OCI-LY1 (cell line): ENCODE measurements around the gene MPEG1.

ENCODE experiments used
- H2AFZ ChIP-seq: fragments of 200-600 bp; sonication (generic), shearing (Covaris generic); 2 replicates; pipeline ENCODE4 v1.6.0; 2014; ENCODE audit warnings: antibody characterized with exemption, mild to moderate bottlenecking, low read length
- H3F3A ChIP-seq: fragments of 200-600 bp; sonication (generic), shearing (Covaris generic); 2 replicates; pipeline ENCODE4 v1.6.0; 2014; ENCODE audit warnings: mild to moderate bottlenecking, antibody characterized with exemption, low read length, moderate library complexity; ENCODE audit not compliant: insufficient read depth
- H3K27ac ChIP-seq: fragments of 200-600 bp; sonication (generic); 2 replicates; pipeline ENCODE4 v1.5.1; 2014; ENCODE audit warnings: low read length, mixed run types, mild to moderate bottlenecking, low read depth; ENCODE audit not compliant: poor library complexity, severe bottlenecking
- H3K27me3 ChIP-seq: fragments of 200-600 bp; sonication (generic); 2 replicates; pipeline ENCODE4 v1.6.0; 2014; ENCODE audit warnings: antibody characterized with exemption, mild to moderate bottlenecking, low read length, moderate library complexity; ENCODE audit not compliant: insufficient read depth
- H3K36me3 ChIP-seq: fragments of 200-600 bp; sonication (generic); 2 replicates; pipeline ENCODE4 v1.6.1; 2014; ENCODE audit warnings: mild to moderate bottlenecking, antibody characterized with exemption, low read length, moderate library complexity, mixed read lengths; ENCODE audit not compliant: insufficient read depth
- H3K4me1 ChIP-seq: fragments of 200-600 bp; sonication (generic); 2 replicates; pipeline ENCODE4 v1.5.1; 2014; ENCODE audit warnings: mild to moderate bottlenecking, low read length, moderate library complexity; ENCODE audit not compliant: insufficient read depth, severe bottlenecking
- H3K4me2 ChIP-seq: fragments of 200-600 bp; sonication (generic), shearing (Covaris generic); 2 replicates; pipeline ENCODE4 v1.6.1; 2014; ENCODE audit warnings: low read length
- H3K4me3 ChIP-seq: fragments of 200-600 bp; sonication (generic); 2 replicates; pipeline ENCODE4 v1.5.1; 2014; ENCODE audit warnings: low read length, low read depth, mild to moderate bottlenecking, mixed read lengths; ENCODE audit not compliant: poor library complexity, severe bottlenecking
- H3K79me2 ChIP-seq: fragments of 200-600 bp; shearing (Covaris generic); 2 replicates; pipeline ENCODE4 v1.6.1; 2016; ENCODE audit warnings: mixed run types, low read length, mixed read lengths; ENCODE audit not compliant: insufficient read depth
- H3K9ac ChIP-seq: fragments of 200-600 bp; sonication (generic), shearing (Covaris generic); 2 replicates; pipeline ENCODE4 v1.6.1; 2014; ENCODE audit warnings: mild to moderate bottlenecking, low read length, mixed read lengths
- H3K9me2 ChIP-seq: fragments of 200-600 bp; sonication (generic), shearing (Covaris generic); 2 replicates; pipeline ENCODE4 v1.6.1; 2014; ENCODE audit warnings: low read depth, mild to moderate bottlenecking, low read length, mixed read lengths
- H3K9me3 ChIP-seq: fragments of 200-600 bp; shearing (Covaris generic); 2 replicates; pipeline ENCODE4 v1.6.1; 2014; ENCODE audit warnings: low read length, mixed read lengths
- H4K20me1 ChIP-seq: fragments of 200-600 bp; sonication (generic), shearing (Covaris generic); 2 replicates; pipeline ENCODE4 v1.6.0; 2016; ENCODE audit warnings: mild to moderate bottlenecking, low read length; ENCODE audit not compliant: insufficient read depth
- EZH2 ChIP-seq: fragments of 200-600 bp; sonication (generic), shearing (Covaris generic); IDR thresholded peaks from 2 replicates; pipeline ENCODE4 v1.8.0; 2017; ENCODE audit warnings: borderline replicate concordance, mixed run types, mild to moderate bottlenecking, antibody characterized with exemption, low read length, moderate library complexity, mixed read lengths
- TF ChIP-seq, protein P1 (sequence below): fragments of 200-600 bp; sonication (generic), shearing (Covaris generic); IDR thresholded peaks from 2 replicates; pipeline ENCODE4 v1.5.1; 2017; ENCODE audit warnings: mild to moderate bottlenecking, antibody characterized with exemption, low read length, moderate library complexity, mixed read lengths

The MPEG1 gene

DNA sequence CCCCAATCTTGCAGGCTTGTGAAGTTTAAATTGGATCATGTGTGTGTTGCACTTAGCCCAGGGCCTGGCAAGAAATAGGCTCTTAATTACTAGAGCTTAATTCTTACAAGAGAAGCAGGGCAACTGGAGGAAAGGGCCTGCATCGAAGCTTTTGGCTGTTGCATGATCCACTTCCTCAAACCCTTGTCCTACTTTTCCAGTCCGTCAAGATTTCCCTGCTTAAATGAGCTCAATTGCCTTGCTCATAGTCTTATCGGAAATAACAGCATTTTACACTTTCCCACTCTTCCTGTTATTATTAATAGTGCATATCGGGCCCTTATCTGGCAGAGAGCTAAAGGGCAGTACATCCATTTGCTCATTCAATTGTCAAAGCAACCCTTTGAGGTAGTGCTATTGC is 22.7 kb downstream of the MPEG1 start:
- Histone ChIP-seq H3K36me3 (no peaks in the 10 kb centered on the region), H3K4me2 (no peak overlapping the region), H3K4me1 (peaks cover 6% of the 10 kb centered on the region), H2AFZ (no peak overlapping the region), H4K20me1 (no peaks in the 10 kb centered on the region), H3K9ac (no peak overlapping the region), H3K27me3 (no peaks in the 10 kb centered on the region), H3K9me3 (no peaks in the 10 kb centered on the region), H3K9me2 (no peaks in the 10 kb centered on the region), H3K79me2 (no peaks in the 10 kb centered on the region), H3K4me3 (no peak overlapping the region), H3F3A (no peaks in the 10 kb centered on the region), H3K27ac (no peak overlapping the region)
- TF ChIP-seq, protein P1, sequence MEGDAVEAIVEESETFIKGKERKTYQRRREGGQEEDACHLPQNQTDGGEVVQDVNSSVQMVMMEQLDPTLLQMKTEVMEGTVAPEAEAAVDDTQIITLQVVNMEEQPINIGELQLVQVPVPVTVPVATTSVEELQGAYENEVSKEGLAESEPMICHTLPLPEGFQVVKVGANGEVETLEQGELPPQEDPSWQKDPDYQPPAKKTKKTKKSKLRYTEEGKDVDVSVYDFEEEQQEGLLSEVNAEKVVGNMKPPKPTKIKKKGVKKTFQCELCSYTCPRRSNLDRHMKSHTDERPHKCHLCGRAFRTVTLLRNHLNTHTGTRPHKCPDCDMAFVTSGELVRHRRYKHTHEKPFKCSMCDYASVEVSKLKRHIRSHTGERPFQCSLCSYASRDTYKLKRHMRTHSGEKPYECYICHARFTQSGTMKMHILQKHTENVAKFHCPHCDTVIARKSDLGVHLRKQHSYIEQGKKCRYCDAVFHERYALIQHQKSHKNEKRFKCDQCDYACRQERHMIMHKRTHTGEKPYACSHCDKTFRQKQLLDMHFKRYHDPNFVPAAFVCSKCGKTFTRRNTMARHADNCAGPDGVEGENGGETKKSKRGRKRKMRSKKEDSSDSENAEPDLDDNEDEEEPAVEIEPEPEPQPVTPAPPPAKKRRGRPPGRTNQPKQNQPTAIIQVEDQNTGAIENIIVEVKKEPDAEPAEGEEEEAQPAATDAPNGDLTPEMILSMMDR: no peak
- TF ChIP-seq EZH2: no peak

DNA sequence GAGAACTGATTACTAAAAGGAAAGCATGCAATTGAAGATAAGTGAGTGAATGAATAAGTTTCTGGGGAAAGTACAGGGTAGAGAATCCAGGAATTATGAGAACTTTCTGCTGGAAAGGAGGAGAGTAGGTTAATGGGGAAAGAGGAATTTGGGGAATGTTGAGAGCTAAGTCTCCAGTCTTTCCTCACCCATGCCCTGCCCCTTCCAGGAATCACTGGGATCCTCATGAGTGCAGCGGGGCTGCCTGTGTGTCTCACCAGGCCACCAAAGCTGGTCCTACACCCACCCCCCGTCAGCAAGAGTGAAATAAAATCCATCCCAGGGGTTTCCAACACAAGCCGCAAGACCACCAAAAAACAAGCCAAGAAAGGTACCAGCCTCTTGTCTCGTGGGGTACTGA is 23.8 kb downstream of the MPEG1 start:
- Histone ChIP-seq H3F3A (no peaks in the 10 kb centered on the region), H3K4me2 (no peak overlapping the region), H4K20me1 (no peaks in the 10 kb centered on the region), H3K27me3 (no peaks in the 10 kb centered on the region), H3K4me1 (peaks cover 11% of the 10 kb centered on the region), H3K27ac (no peak overlapping the region), H3K4me3 (no peak overlapping the region), H3K9ac (no peak overlapping the region), H2AFZ (no peak overlapping the region), H3K9me2 (no peaks in the 10 kb centered on the region), H3K36me3 (no peaks in the 10 kb centered on the region), H3K9me3 (no peaks in the 10 kb centered on the region), H3K79me2 (no peaks in the 10 kb centered on the region)
- TF ChIP-seq EZH2: no peak
- TF ChIP-seq, protein P1: no peak

DNA sequence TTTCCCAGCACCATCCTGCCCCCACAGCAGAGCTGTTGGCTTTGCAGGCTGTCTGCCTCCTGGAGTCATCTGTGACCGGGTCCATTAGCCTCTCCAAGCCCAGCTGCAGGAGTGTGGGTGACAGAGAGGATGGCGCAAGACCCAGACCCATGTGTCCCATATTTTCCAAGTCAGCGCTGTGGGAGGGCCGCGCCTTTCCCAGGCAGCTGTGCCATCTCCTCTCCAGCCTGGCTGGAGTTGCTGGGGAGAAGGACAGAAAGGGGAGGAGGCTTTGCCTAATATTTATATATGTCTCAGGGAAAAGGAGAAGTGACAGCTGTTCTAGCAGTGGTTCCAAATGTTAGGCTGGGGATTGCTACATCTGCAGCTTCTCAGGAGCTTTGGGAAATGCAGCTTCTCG is 25.1 kb downstream of the MPEG1 start:
- Histone ChIP-seq H3K4me1 (peaks cover 14% of the 10 kb centered on the region), H4K20me1 (no peaks in the 10 kb centered on the region), H3K36me3 (no peaks in the 10 kb centered on the region)

More for the DNA sequence above, 25.1 kb downstream of the MPEG1 start:
- Histone ChIP-seq H3K4me3 (no peak overlapping the region), H3K9me2 (no peaks in the 10 kb centered on the region), H3K9ac (no peak overlapping the region), H3K27me3 (no peaks in the 10 kb centered on the region), H3K27ac (no peak overlapping the region), H2AFZ (no peak overlapping the region), H3K4me2 (no peak overlapping the region), H3F3A (no peaks in the 10 kb centered on the region), H3K9me3 (no peaks in the 10 kb centered on the region), H3K79me2 (no peaks in the 10 kb centered on the region)
- TF ChIP-seq, protein P1: no peak
- TF ChIP-seq EZH2: no peak
